Left ventricle myocardium inferior (tissue), 1 donor: ENCODE results near the gene EVC. TPM values are rescaled to one million over a fixed set of nuclear protein-coding genes. Genes with fewer than 3 reads are reported as not detected.

Experiments
- DNase-seq: peaks from one replicate; pipeline ENCODE4 v3.0.0-alpha.2; 2020
- H3K27ac ChIP-seq: fragments of 200-600 bp; replicated peaks from 2 replicates; pipeline ENCODE4 v1.8.0; 2021
- H3K27me3 ChIP-seq: fragments of 200-600 bp; 2 replicates; pipeline ENCODE4 v1.8.0; 2021; ENCODE audit warnings: low read depth
- H3K36me3 ChIP-seq: fragments of 200-600 bp; 2 replicates; pipeline ENCODE4 v1.8.0; 2021
- H3K4me1 ChIP-seq: fragments of 200-600 bp; 2 replicates; pipeline ENCODE4 v1.8.0; 2021
- H3K4me3 ChIP-seq: fragments of 200-600 bp; 2 replicates; pipeline ENCODE4 v1.8.0; 2021; ENCODE audit warnings: mild to moderate bottlenecking, moderate library complexity
- H3K9me3 ChIP-seq: fragments of 200-600 bp; replicated peaks from 2 replicates; pipeline ENCODE4 v1.8.0; 2021
- intact Hi-C: fragments of 100-400 bp; cut with micrococcal nuclease; formaldehyde crosslinking; loops from one replicate; pipeline ENCODE4 v1.11.0; 2022
- total RNA-seq: library from RNA; stranded (reverse); fragmentation: NEBNext Ultra II Directional; extraction: Animal tissue kit (Norgen Biotek cat#: 25700); gene quantifications from one replicate; pipeline ENCODE4 v1.2.1, GENCODE V29; 2021
- TF ChIP-seq, protein P1 (sequence below): fragments of 200-600 bp; IDR thresholded peaks from 2 replicates; pipeline ENCODE4 v1.8.0; 2021; ENCODE audit warnings: antibody characterized with exemption, mild to moderate bottlenecking, borderline replicate concordance
- donor health status: DM: no; HTN: yes; CAD: no; lungs with severe emphysema.

EVC gene
- total RNA-seq, 1 donor from 2014 or later = 5.1 TPM

DNA sequence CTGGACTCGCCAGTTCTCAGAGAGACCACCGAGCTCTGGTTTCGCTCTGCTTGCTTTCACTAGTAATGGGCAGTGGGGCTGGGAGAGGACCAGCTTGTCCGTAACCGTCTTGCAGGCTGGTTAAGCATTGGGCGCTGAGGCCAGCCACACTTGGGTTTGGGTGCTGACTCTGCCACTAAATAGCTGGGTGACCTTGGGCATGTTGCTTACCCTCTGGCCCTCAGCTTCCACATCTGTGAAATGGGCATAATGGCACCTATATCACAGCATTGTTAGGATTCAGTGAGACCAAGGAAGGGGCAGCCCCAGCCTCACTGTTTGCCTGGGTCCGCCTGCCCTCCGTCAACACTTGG lies 43.5 kb downstream of the EVC start:
- peaks cover 56% of the 10 kb centered on the region for H3K36me3 ChIP-seq
- intact Hi-C loops = no loop called here
- TF ChIP-seq, protein P1, sequence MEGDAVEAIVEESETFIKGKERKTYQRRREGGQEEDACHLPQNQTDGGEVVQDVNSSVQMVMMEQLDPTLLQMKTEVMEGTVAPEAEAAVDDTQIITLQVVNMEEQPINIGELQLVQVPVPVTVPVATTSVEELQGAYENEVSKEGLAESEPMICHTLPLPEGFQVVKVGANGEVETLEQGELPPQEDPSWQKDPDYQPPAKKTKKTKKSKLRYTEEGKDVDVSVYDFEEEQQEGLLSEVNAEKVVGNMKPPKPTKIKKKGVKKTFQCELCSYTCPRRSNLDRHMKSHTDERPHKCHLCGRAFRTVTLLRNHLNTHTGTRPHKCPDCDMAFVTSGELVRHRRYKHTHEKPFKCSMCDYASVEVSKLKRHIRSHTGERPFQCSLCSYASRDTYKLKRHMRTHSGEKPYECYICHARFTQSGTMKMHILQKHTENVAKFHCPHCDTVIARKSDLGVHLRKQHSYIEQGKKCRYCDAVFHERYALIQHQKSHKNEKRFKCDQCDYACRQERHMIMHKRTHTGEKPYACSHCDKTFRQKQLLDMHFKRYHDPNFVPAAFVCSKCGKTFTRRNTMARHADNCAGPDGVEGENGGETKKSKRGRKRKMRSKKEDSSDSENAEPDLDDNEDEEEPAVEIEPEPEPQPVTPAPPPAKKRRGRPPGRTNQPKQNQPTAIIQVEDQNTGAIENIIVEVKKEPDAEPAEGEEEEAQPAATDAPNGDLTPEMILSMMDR = no peak

DNA sequence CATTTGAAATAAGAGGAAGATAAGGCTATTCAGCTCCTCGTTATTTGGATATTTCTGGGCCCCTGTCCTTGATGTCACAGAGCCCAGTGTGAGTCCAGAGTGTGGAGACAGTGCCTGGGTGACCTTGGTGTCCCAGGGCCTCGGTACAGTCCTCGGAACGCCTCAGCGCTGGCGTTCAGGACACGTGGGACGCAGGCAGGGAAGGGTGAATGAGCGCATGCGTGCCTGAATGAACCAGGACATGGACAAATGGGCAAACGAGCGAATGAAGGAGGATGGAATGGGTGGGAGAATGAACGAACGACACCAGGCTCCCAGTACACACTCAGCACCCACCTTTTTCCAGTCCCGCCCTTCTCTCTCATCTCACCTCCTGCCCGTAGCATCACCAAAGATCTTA lies 44.2 kb downstream of the EVC start:
- Histone ChIP-seq H3K27me3 (no peaks in the 10 kb centered on the region), H3K9me3 (no peaks in the 10 kb centered on the region), H3K36me3 (peaks cover 55% of the 10 kb centered on the region), H3K4me1 (no peaks in the 10 kb centered on the region), H3K27ac (no peak overlapping the region), H3K4me3 (no peak overlapping the region)
- intact Hi-C loops = no loop called here
- TF ChIP-seq, protein P1 = no peak
- no peak for DNase-seq

More for the DNA sequence above, 43.5 kb downstream of the EVC start:
- no peak for DNase-seq
- Histone ChIP-seq H3K4me1 (no peaks in the 10 kb centered on the region), H3K27me3 (no peaks in the 10 kb centered on the region), H3K27ac (no peak overlapping the region), H3K9me3 (no peaks in the 10 kb centered on the region), H3K4me3 (no peak overlapping the region)

DNA sequence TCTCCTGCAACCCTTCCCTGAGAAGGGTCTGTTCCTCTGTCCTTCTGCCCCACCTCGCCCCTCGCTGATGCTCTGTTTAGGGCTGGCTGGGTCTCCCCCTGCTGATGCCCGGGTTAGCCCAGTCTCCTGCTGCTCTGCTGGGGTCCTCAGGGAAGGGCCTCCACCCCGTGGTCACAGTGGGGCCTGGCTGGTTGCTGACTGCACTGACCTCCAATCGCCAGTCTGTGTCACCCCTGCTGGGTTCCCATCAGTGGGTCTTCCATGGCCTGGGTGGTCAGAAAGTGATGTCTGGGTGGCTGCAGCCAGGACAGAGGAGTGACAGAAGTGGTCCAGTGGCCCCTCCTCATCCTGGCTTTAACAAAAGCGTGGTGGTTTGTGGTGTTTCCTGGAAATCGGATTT lies 44.7 kb downstream of the EVC start:
- no peak for DNase-seq
- H3K27ac ChIP-seq = no peak overlapping the region
- no peak overlapping the region for H3K4me3 ChIP-seq
- TF ChIP-seq, protein P1 = no peak
- no peaks in the 10 kb centered on the region for H3K4me1 ChIP-seq
- no peaks in the 10 kb centered on the region for H3K27me3 ChIP-seq
- H3K36me3 ChIP-seq = peaks cover 53% of the 10 kb centered on the region
- intact Hi-C loops = no loop called here
- H3K9me3 ChIP-seq = no peaks in the 10 kb centered on the region

DNA sequence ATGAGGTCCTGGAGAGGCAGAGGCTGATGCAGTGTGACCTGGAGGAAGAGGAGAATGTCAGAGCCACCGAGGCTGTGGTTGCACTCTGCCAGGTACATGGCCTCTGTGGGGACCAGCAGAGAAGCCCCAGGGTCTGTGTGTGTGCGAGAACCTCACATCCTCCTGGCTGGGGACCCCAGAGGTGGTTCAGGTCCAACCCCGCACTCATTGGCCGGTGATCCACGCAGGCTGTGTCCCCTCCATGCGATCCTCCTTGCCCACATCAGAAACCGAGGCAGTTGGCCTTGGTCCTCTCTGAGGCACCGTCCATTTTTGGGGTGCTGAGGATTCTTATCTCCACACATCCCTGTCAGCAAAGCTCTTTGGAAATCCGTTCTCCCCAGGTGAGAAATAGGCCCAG lies 45.3 kb downstream of the EVC start:
- Histone ChIP-seq H3K4me3 (no peak overlapping the region), H3K27ac (no peak overlapping the region), H3K9me3 (no peaks in the 10 kb centered on the region), H3K4me1 (no peaks in the 10 kb centered on the region), H3K36me3 (peaks cover 53% of the 10 kb centered on the region), H3K27me3 (no peaks in the 10 kb centered on the region)
- TF ChIP-seq, protein P1 = no peak
- intact Hi-C loops = no loop called here
- DNase-seq = no peak

DNA sequence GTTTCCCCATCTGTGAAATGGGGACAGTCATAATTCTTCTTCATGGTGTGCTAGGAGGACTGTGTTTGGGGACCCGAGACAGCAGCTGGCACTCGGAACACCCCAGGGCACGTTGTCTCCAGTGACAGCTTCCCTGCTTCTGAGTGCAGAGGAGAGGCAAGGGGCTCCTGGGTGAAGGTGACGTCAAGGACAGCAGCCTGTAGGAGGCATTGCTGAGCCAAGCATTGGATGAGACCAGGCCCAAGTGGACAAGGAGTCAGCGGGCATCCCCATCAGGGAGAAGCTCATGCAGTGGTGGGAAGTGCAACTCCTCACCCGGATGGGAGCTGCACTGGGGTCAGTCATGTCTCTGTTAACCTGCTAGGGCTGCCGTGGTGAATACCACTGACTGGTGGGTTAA lies 46.1 kb downstream of the EVC start:
- intact Hi-C loops = no loop called here
- no peak overlapping the region for H3K27ac ChIP-seq
- H3K4me1 ChIP-seq = no peaks in the 10 kb centered on the region
- no peaks in the 10 kb centered on the region for H3K27me3 ChIP-seq
- H3K9me3 ChIP-seq = no peaks in the 10 kb centered on the region
- DNase-seq = no peak
- H3K36me3 ChIP-seq = peaks cover 53% of the 10 kb centered on the region
- no peak overlapping the region for H3K4me3 ChIP-seq
- TF ChIP-seq, protein P1 = no peak

DNA sequence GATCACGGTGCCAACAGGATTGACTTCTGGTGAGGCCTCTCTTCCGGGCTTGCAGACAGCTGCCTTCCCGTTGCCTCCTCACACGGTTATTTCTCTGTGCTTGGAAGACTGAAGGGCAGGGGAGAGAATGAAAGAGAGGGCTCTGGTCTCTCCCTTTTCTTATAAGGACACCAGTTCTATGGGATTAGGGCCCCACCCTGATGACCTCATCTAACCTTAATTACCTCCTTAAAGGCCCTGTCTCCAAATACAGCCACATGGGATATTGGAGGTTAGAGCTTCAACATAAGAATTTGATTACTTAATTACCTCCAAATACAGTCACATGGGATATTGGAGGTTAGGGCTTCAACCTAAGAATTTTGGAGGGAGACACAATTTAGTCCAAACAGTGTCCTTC lies 46.5 kb downstream of the EVC start:
- intact Hi-C loops = no loop called here
- Histone ChIP-seq H3K4me3 (no peak overlapping the region), H3K27ac (no peak overlapping the region), H3K36me3 (peaks cover 53% of the 10 kb centered on the region), H3K27me3 (no peaks in the 10 kb centered on the region), H3K9me3 (no peaks in the 10 kb centered on the region), H3K4me1 (no peaks in the 10 kb centered on the region)
- no peak for DNase-seq
- TF ChIP-seq, protein P1 = no peak
